Measurements from ENCODE around the gene GOLGA2. TPM values are rescaled to one million over a fixed set of nuclear protein-coding genes. Genes with fewer than 3 reads are reported as not detected.

GOLGA2 gene
- total RNA-seq, 6 donors from 2014 or later = 78.4 to 138 (median 93.8) TPM

GRCh38 chr9:128254855-128255759 lies 20.7 kb downstream of the GOLGA2 start:
- H3K27me3 ChIP-seq = no peaks in the 10 kb centered on the region
- H3K4me3 ChIP-seq = no peak overlapping the region
- no peaks in the 10 kb centered on the region for H3K9me3 ChIP-seq
- peaks cover 24 to 46% (median 41%) of the 10 kb centered on the region in 4 donors for H3K36me3 ChIP-seq
- TF ChIP-seq EP300 (IDR thresholded peaks at IDR 0.05) (no peak), POLR2AphosphoS5 (IDR thresholded peaks at IDR 0.05) (no peak), CTCF (IDR thresholded peaks at IDR 0.05) (peak; percentile 68 to 88 (median 78)), POLR2A (IDR thresholded peaks at IDR 0.05) (no peak)
- ATAC-seq (ENCODE audit: low FRiP score in 2 of 2) (peak; percentile 44 to 64), DNase-seq (peak; percentile 48 to 88)
- H3K4me1 ChIP-seq = peaks cover 11 to 13% (median 12%) of the 10 kb centered on the region in 4 donors
- H3K27ac ChIP-seq = no peak overlapping the region
- WGBS, 2 donors = 68 to 76% methylated on average over 12 to 18 of the region's 18 CpGs

- Histone ChIP-seq H3K4me1 (peaks cover 11 to 17% (median 14%) of the 10 kb centered on the region in 4 donors), H3K27ac (no peak overlapping the region), H3K9me3 (no peaks in the 10 kb centered on the region), H3K27me3 (no peaks in the 10 kb centered on the region), H3K4me3 (no peak overlapping the region), H3K36me3 (peaks cover 19 to 38% (median 33%) of the 10 kb centered on the region in 4 donors)
- 85 to 91% methylated on average over 18 of the region's 20 CpGs for WGBS, 2 donors
- ATAC-seq (ENCODE audit: low FRiP score in 2 of 2) = no peak
- DNase-seq = no peak
- TF ChIP-seq EP300 (IDR thresholded peaks at IDR 0.05) = no peak
- no peak for TF ChIP-seq POLR2AphosphoS5 (IDR thresholded peaks at IDR 0.05)
- TF ChIP-seq CTCF (IDR thresholded peaks at IDR 0.05) = no peak
Measured at GRCh38 chr9:128254362-128254761, 21.4 kb downstream of the GOLGA2 start.

GRCh38 chr9:128253991-128254346 lies 21.8 kb downstream of the GOLGA2 start:
- Histone ChIP-seq H3K4me3 (no peak overlapping the region), H3K27me3 (no peaks in the 10 kb centered on the region), H3K4me1 (peaks cover 11 to 17% (median 14%) of the 10 kb centered on the region in 4 donors), H3K36me3 (peaks cover 15 to 34% (median 29%) of the 10 kb centered on the region in 4 donors), H3K27ac (no peak overlapping the region), H3K9me3 (no peaks in the 10 kb centered on the region)
- ATAC-seq (ENCODE audit: low FRiP score in 2 of 2) (no peak), DNase-seq (no peak)
- TF ChIP-seq POLR2A (IDR thresholded peaks at IDR 0.05) (no peak), POLR2AphosphoS5 (IDR thresholded peaks at IDR 0.05) (no peak), CTCF (IDR thresholded peaks at IDR 0.05) (no peak), EP300 (IDR thresholded peaks at IDR 0.05) (no peak)
- WGBS, 2 donors = 83 to 86% methylated on average over 7 of the region's 7 CpGs

- Histone ChIP-seq H3K4me1 (peaks cover 11 to 17% (median 14%) of the 10 kb centered on the region in 4 donors), H3K9me3 (no peaks in the 10 kb centered on the region), H3K27ac (no peak overlapping the region), H3K27me3 (no peaks in the 10 kb centered on the region), H3K36me3 (peaks cover 9 to 28% (median 23%) of the 10 kb centered on the region in 4 donors), H3K4me3 (no peak overlapping the region)
- no peak for TF ChIP-seq POLR2A (IDR thresholded peaks at IDR 0.05)
- TF ChIP-seq POLR2AphosphoS5 (IDR thresholded peaks at IDR 0.05) = no peak
- TF ChIP-seq CTCF (IDR thresholded peaks at IDR 0.05) = no peak
- no peak for TF ChIP-seq EP300 (IDR thresholded peaks at IDR 0.05)
- ATAC-seq (ENCODE audit: low FRiP score in 2 of 2) = no peak
- 87 to 92% methylated on average over 11 to 30 of the region's 31 CpGs for WGBS, 2 donors
- DNase-seq = peak in 1 of 2 donors; percentile 69
Measured at GRCh38 chr9:128253140-128253990, 22.4 kb downstream of the GOLGA2 start.

Measured in upper lobe of left lung (tissue), 6 donors.